Fibroblast of skin of left biceps (primary cell): ENCODE results near the gene CPLX3.

Experiments
- DNase-seq, 2 experiments: peaks; one replicate each; pipeline ENCODE4 v3.0.0-alpha.2; 2013; ENCODE audit warnings: low read depth in 2 of 2

CPLX3 gene

DNA sequence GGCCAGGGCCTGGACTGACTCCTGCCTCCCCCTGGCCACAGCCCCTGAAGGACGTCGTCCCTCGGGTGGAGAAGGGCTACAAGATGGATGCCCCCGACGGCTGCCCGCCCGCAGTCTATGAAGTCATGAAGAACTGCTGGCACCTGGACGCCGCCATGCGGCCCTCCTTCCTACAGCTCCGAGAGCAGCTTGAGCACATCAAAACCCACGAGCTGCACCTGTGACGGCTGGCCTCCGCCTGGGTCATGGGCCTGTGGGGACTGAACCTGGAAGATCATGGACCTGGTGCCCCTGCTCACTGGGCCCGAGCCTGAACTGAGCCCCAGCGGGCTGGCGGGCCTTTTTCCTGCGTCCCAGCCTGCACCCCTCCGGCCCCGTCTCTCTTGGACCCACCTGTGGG, 24.1 kb upstream of the CPLX3 start:
- DNase-seq, result no peak

DNA sequence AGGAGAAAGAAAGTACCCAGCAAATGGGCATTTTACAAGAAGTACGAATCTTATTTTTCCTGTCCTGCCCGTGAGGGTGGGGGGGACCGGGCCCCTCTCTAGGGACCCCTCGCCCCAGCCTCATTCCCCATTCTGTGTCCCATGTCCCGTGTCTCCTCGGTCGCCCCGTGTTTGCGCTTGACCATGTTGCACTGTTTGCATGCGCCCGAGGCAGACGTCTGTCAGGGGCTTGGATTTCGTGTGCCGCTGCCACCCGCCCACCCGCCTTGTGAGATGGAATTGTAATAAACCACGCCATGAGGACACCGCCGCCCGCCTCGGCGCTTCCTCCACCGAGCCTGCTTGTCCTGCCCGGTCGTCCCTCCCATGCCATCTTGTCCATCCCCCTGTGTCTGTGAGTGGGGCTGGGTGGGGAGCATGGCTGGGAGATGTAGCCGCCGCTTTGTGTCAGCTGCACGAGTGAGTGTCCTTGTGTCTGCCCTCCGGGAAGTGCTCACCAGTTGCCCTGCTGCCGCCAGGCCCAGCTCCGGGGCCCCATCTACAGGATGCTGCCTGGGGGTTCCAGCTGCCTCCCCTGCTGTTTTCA, 23.5 kb upstream of the CPLX3 start:
- DNase-seq, result no peak

DNA sequence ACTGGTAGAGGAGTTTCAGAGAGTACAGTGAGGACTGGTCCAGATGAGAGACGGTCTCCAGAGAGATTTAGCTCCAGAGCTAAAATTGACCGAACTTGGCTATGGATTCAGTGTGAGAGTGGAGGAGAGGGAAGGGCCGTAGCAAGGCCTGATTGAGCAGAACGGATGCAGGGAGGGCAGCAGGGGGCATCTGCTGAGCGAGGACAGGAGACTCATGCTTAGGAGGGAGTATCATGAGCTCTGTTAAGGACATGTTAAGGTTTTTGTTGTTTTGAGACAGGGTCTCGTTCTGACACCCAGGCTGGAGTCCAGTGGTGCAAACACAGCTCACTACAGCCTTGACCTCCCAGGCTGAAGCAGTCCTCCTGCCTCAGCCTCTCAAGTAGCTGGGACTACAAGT, 21.5 kb upstream of the CPLX3 start:
- no peak for DNase-seq

DNA sequence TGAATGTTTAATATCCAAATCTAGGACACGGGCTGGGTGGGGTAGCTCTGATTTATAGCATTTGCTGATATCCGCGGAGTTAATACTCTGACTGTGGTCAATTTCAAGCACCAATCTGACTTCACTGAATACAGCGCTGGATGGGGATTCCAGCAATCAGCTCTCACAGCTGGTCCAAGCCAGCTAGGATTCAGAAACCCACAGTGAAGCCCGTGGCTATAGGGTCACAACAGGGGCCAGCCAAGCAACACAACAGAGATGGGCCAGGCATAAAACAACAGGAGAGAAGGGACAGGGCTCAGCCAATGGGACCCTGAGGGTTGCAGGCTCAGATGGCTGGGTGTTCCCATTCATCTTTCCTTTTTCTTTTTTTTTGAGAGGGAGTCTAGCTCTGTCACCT, 19.1 kb upstream of the CPLX3 start:
- DNase-seq, result no peak

DNA sequence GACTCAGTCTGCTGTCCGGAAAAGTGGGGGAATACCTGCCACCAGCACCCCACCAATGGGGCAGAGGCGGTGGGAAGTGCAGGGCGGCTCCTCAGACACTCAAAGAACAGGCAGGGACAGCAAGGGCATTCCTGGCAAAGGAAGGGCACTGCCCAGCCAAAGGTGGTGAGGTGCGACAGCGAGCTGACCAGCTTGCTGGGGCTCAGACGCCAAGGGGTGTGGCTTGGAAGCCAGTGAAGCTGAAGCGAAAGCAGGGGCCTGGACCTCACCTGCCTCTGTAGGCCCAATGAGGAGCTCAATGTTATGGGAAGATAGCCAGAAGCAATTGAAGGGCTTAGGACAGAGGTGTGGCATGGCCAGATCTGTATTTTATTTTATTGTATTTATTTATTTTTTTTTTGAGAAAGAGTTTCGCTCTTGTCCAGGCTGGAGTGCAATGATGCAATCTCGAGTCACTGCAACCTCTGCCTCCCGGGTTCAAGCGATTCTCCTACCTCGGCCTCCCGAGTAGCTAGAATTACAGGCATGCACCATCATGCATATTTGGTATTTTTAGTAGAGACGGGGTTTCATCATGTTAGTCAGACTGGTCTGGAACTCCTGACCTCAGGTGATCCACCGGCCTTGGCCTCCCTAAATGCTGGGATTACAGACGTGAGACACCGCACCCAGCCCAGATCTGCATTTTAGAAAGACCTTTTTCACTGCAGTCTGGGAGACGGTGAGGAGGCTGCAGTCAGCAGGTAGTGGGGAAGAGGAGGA, 18.2 kb upstream of the CPLX3 start:
- DNase-seq, result no peak

DNA sequence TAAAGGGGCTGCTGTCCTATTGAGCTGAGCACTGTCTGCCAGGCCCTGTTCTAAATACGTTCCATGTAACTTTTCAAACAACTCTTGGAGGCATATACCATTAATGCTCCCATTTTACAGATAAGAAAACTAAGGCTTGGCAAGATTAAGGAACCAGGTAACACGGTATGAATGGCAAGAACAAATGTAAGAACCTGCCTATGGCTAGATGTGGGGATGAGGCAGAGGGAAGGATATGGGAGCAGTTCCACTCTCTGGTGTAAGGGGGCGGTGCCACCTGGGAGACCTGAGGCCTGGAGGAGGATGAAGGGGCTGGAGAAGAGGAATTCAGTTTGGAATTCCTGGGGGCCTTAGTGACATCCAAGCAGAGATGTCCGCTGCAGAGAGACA, 17.6 kb upstream of the CPLX3 start:
- no peak for DNase-seq

DNA sequence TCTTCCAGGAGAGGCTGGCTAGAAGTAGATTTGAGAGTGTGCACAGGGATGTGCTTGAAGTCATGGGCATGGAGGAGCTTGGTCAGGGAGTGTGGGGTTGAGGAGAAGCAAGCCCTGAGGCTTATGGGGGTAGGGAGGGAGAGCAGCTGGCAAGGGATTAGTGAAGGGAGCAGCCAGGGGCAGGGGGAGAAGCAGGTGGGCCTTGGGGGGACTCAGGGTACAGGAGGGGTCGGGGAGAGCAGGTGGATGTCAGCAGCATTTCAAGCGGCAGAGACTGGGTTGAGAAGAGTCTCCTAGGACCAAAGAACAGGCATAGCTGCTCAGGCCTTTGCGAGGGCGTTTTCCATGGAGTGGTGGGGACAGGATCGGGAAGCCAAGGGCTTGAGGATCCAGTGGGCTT, 17.2 kb upstream of the CPLX3 start:
- DNase-seq, result no peak

DNA sequence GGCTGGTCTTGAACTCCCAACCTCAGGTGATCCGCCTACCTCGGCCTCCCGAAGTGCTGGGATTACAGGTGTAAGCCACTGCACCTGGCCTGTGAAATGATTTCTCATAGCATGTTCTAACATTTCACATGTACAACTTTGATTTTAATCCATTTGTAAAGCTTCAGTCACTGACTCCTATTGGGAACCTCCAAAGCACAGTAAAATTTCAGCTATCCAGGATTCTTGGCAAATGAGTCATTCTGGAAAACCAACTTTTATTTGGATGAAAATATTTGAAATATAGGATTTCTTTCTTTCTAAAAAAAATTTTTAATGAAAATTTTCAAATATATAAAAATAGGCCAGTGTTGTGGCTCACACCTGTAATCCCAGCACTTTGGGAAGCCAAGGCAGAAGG, 16.5 kb upstream of the CPLX3 start:
- no peak for DNase-seq

DNA sequence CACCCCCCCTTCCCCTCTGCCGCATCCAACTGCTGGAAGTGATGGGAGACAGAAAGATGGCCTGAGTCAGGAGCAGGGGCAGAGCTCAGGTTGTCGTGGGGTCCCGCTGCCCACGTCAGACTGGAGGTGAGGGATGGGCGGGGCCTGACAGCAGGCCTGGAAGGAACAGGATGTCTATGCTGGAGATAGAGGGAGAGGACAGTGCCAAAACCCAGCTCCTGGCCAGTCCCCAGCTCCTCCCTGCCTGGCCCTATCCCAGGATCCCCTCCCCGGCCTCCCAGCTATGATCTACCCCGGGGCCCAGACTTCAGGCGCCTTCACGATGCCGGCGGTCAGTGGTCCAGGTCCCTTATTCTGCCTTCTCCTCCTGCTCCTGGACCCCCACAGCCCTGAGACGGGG, 13.9 kb upstream of the CPLX3 start, which contains the start of gene LMAN1L:
TSS of gene LMAN1L (plus strand) at position 303 of the 400 bp plus-strand sequence. CDS start at position 323, 20 bp downstream.
- no peak for DNase-seq

DNA sequence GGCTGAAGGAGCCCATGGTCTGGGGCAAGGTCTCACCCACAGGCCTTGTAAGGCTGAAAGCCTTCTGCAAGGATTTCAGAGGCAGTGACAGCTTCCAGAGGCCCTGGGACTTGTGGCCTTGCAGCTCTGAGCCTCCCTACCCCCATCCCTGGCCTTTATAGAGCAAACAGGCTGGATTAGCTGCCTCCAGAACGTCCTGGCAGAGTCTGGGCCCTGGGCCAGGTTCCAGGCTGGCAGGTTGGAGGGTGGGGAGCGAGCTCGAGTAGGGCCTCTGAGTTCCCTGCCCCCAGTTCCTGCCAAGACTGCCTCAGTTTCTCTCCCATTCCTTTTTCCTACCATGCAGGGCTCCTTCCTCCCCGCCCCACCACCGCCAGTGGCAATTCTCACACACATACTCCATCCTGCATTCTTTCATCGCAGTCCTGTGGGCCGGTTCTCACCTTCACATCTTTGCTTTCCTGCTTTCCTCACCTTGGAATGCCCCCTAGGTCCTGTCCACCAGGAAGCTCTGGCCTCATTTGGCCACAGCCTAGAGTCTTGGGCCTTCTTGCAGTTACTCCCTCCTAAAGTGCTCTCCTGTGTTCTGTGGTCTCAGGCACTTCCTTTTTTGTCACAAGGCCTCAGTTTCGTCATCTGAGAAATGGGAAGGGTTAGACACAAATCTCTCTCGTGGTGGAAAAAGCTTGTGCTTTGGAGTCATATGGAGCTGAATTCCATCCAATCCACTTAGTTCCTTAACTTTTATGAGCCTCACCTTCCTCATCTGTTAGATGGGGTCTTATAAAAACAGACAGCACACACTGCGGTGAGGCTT, 11.1 kb upstream of the CPLX3 start:
- DNase-seq, result no peak

DNA sequence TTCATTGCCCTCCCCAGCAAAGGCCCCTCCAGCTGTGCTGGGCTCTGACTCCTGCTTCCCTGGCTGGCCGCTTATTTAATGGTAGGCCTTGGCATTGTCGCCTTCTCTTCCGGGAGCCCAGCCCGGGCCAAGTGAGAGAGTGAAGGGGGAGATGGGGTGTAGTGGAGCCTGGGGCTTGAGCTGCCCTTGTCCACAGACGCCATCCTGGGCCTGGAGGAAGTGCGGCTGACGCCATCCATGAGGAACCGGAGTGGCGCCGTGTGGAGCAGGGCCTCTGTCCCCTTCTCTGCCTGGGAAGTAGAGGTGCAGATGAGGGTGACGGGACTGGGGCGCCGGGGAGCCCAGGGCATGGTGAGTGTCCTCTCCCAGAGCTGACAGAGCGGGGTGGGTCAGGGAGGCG, 10.5 kb upstream of the CPLX3 start:
- DNase-seq, result no peak

DNA sequence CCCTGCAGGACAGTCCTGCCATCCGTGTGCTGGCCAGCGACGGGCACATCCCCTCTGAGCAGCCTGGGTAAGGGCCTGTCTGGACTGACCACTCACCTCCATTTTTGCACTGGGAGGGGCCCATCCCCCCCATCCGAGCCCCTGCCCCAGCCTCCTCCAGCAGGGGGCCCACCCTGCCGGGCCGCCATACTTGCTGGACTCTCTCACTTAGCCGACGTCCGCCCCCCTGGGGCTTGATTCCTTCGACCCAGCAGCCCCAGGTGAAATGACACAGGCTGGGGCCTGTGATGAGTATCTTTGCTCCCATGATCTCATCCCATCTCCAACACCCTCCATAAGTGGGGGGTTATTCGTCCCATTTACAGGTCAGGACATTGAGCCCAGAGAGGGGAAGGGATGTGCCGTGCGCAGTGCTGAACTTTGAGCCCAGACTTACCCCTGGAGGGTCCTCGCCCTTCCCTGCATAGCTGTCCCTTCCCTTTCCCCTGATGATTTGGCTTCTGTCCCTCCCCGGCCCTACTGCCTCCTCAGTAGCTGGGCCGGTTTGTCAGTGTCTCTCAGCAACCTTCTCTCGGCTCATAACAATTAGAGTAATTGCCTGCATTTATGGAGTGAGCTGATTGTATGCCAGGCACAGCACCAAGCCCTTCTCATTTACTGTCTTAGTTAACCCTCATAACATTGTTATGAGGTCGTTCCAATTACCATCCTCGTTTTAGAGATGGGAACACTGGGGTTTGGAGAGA, 9.6 kb upstream of the CPLX3 start:
- DNase-seq, result no peak

DNA sequence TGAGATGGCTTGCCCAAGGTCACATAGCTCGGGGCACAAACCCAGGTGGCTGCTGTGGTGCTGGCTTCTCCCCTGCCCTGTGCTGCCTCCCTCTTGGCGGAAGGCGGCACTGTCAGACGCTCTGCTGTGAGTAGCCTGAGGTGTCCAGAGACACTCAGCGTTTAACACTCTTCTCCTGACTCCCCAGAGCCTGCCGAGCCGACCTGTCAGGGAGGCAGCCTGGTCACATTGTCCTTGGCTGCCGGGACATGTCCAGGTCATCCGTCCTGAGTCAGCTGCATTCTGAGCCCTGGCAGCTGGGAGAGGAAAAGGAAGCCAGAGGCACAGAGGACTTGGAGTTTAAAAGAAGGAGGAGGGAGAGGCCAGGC, 9.1 kb upstream of the CPLX3 start:
- no peak for DNase-seq

DNA sequence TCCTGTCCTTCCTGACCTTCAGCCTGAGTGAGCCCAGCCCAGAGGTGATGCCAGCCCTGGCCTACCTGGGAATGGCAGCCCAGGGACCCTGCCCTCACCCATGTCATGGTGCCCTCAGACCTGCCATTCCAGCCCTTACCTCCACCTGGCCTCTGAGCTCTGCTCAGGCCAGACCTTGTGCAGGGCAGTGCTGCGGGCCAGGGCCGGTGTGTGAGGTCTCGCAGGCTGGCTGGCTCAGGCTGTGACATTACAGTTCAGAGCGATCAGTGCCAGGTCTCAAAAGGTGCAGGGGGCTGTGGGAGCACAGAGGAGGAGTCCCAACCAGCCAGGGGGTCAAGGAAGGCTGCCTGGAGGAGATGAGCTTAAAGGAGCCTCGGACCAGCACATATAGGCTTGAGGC, 6.4 kb upstream of the CPLX3 start:
- DNase-seq, result no peak

DNA sequence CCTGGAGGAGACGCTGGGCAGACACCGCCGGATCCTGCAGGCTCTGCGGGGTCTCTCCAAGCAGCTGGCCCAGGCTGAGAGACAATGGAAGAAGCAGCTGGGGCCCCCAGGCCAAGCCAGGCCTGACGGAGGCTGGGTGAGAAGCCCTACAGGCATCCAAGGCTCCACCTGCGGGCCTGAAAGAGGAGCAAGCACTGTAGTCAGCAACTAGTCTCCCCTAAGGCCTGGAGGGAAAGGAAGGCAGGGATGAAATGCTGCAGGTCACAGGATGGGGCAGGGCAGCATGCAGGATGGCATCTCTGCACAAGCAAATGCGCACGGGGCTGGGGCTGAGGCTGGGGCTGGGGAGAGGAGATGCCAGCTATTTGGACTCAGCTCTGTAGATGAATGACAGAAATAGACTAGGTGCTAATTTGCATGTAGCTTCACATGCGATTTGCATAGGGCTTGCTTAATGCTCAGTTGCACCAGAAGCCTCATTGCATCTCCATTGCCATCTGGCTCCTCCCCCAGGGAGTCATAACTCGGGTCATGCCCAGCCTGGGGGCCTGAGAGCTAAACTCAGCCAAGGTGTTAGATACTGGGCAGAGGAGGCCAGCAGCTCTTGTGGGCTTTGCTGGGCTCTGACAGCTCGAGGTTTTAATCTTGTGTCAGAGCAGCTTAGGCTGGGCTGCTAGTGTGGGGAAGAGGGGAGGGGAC, 5.2 kb upstream of the CPLX3 start:
- DNase-seq, result no peak

DNA sequence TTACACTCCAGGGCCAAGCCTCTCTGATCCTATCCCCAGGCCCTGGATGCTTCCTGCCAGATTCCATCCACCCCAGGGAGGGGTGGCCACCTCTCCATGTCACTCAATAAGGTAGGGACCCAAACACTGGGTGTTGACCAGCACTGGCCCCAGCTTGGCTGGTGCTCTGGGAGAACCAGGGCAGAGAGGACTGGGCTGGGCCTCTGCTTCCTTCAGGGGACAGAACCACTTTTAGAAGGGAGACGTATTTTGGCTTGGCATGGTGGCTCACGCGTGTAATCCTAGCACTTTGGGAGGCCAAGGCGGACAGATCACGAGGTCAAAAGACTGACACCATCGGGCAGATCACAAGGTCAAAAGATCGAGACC, 4.7 kb upstream of the CPLX3 start:
- DNase-seq, result no peak

DNA sequence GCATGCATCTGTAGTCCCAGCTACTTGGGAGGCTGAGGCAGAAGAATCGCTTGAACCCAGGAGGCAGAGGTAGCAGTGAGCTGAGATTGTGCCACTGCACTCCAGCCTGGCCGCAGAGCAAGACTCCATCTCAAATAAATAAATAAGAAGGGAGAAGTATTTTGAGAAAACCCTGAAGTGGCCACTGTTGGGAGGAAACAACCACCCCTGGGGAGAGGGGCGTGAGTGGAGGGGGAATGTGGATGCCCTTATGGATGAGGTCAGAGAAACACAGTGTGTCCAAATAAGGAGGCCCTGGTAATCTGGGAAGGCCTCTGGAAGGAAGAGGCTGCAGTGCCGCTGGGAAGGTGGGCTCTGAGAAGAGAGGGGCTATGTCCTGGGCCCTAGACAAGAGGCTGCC, 4.2 kb upstream of the CPLX3 start:
- DNase-seq, result no peak

DNA sequence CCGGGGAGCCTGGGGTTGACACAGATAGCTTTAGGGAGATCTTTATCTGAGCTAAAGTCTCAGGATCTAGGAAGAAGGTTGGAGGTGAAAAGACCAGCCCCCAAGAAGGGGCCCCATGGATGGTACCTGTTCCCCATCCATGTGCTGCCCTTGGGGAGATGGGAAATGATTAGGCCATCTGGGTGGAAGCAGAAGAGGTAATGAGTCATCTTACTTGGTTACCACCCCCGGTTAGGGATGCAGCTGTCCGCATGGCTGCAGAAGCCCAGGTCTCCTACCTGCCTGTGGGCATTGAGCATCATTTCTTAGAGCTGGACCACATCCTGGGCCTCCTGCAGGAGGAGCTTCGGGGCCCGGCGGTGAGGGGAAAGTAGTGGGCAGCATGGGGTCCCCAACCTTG, 3.1 kb upstream of the CPLX3 start:
- no peak for DNase-seq

DNA sequence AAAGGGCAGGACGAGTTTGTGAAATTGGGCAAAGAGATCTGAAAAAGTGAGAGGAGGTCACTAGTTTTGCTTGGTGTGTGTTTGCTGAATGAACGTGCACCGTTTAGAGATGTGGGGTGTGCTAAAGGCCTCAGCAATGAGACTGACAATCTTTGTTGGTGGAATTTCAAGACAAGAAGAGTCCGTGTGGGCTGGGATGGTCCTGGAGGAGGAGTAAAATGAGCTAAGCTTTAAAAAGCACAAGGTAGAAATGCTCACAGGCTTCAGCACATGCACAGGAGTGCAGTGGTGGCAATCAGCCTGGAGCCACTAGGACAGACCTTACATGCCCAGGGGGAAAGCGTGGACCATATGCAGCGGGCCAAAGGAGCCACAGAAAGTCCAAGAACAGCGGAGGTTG, 1.5 kb upstream of the CPLX3 start:
- no peak for DNase-seq

DNA sequence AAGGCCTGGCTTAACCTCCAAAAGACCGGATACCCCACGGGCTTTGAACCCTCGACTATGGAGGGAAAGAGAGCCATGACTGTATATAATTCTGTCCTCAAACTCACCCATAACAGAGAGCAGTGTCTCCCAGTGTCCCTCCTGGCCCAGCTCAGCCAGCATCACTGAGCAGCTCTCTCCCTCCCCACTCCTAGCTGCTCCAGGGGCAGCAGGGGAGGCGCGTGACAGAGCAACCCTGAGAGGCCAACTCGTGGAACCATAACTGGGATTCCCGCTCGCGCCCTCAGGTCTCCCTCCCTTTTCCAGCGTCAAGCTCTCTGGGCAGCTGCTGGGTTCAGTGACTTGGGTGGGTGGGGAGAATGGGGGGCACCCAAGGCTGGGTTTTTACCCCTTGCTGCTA, 561 bp upstream of the CPLX3 start:
- no peak for DNase-seq

DNA sequence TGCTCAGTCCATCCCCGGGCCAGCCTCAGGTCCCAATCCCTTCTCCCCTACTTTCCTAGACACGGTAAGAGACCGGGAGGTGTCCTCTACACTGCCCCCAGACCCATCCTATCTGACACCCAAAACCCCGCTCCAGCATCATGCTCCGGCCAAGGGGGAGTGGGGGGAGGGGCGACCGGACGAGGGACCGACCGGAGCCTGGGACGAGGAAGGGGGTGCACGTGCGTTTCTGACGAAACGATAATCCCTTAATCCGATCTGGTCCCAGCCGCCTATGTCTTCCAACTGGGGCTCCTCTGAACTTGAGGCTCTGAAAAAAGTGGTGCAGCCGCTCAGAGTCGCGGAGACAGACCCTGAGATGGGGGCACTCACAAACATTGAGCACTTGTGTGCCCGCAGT, 494 bp downstream of the CPLX3 start:
- no peak for DNase-seq

DNA sequence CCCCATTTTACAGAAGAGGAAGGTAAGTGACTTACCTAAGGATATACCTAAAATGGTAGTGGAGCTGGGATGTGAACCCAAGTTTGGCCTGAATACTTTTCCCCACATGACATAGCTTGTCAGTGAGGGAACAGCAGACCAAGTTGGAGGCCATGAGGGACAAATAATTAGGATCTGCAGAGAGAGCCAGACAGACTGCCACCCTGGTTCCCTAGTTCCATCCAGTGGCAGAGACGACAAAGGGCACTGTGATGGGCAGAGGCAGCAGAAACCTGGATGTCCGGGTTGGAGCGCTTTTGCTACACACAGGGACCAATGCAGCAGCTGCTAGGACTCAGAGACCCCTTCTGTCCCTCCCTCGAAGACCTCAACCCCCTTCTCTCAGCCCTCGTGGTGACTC, 1.2 kb downstream of the CPLX3 start:
- no peak for DNase-seq
